NT2/D1 (cell line): ENCODE measurements around the gene FAM184A.

Experiments
- DNase-seq: peaks from one replicate; pipeline ENCODE4 v3.0.0-alpha.2; 2011; ENCODE audit warnings: low read depth, low spot score
- H3K27me3 ChIP-seq: 2 replicates; pipeline ENCODE4 v1.6.0; 2011; ENCODE audit warnings: mild to moderate bottlenecking; ENCODE audit not compliant: insufficient read length, insufficient read depth
- H3K36me3 ChIP-seq: 2 replicates; pipeline ENCODE4 v1.6.1; 2011; ENCODE audit warnings: mild to moderate bottlenecking, low read length, mixed read lengths; ENCODE audit not compliant: insufficient read depth, insufficient read length
- H3K4me1 ChIP-seq: 2 replicates; pipeline ENCODE4 v1.5.1; 2011; ENCODE audit not compliant: insufficient read depth, insufficient read length
- H3K4me3 ChIP-seq: 2 replicates; pipeline ENCODE4 v1.5.1; 2011; ENCODE audit warnings: low read depth; ENCODE audit not compliant: insufficient read length
- H3K9ac ChIP-seq: 2 replicates; pipeline ENCODE4 v1.6.0; 2011; ENCODE audit warnings: low read depth; ENCODE audit not compliant: insufficient read length
- H3K9me3 ChIP-seq: 2 replicates; pipeline ENCODE4 v1.5.1; 2011; ENCODE audit warnings: mild to moderate bottlenecking, low read length; ENCODE audit not compliant: insufficient read depth
- SUZ12 ChIP-seq: IDR thresholded peaks from 2 replicates; pipeline ENCODE4 v1.6.1; 2011; ENCODE audit not compliant: insufficient read length, insufficient read depth; ENCODE audit errors: extremely low read depth
- YY1 ChIP-seq: IDR thresholded peaks from 2 replicates; pipeline ENCODE4 v1.6.1; 2011; ENCODE audit not compliant: insufficient read length, insufficient read depth
- ZNF274 ChIP-seq: IDR thresholded peaks from 2 replicates; pipeline ENCODE4 v1.6.1; 2011; ENCODE audit warnings: mild to moderate bottlenecking, low read depth, low read length

The FAM184A gene

DNA sequence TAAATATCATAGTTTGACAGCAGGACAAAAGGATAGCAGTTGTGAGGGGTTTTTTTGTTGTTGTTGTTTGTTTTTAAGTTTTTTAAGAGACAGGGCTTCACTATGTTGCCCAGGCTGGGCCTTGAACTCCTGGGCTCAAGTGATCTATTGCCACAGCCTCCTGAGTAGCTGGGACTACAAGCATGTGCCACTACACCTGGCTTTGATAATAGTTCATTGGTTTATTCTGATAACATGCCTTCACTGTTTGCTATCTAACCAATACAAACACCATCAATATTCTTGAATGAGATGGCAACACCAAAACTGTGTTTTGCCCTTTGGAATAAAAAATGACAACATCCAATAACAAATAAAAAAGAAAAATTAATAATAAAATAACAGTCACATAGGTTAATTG lies 41.2 kb downstream of the FAM184A start:
- H3K9ac ChIP-seq, result no peak overlapping the region

DNA sequence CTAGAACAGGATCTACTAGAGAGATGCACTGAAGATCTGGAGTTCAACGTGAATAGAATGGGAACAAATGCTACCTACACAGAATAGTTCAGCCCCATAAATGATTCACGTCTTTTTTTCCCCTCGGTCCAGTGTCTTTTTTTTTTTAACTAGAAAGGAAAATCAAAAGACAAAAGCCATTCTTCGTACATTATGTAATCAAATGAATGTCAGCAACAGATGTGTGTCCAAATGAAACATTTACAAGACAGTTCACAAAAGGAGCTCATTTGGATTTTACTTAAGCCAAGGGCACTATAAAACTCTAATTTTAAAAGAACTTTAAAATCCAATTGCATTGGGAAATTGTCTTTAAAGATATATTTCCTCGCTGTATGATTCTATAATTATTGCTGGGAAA lies 42.4 kb downstream of the FAM184A start:
- no peak for DNase-seq
- no peaks in the 10 kb centered on the region for H3K27me3 ChIP-seq
- H3K36me3 ChIP-seq, result no peaks in the 10 kb centered on the region
- no peak overlapping the region for H3K9ac ChIP-seq
- H3K4me3 ChIP-seq, result no peak overlapping the region
- no peaks in the 10 kb centered on the region for H3K9me3 ChIP-seq
- TF ChIP-seq ZNF274 (no peak), SUZ12 (no peak), YY1 (no peak)
- H3K4me1 ChIP-seq, result no peaks in the 10 kb centered on the region

More for the DNA sequence above, 41.2 kb downstream of the FAM184A start:
- Histone ChIP-seq H3K27me3 (no peaks in the 10 kb centered on the region), H3K9me3 (no peaks in the 10 kb centered on the region), H3K4me3 (no peak overlapping the region), H3K4me1 (no peaks in the 10 kb centered on the region), H3K36me3 (no peaks in the 10 kb centered on the region)
- DNase-seq, result no peak
- no peak for TF ChIP-seq SUZ12
- TF ChIP-seq ZNF274, result no peak
- TF ChIP-seq YY1, result no peak

DNA sequence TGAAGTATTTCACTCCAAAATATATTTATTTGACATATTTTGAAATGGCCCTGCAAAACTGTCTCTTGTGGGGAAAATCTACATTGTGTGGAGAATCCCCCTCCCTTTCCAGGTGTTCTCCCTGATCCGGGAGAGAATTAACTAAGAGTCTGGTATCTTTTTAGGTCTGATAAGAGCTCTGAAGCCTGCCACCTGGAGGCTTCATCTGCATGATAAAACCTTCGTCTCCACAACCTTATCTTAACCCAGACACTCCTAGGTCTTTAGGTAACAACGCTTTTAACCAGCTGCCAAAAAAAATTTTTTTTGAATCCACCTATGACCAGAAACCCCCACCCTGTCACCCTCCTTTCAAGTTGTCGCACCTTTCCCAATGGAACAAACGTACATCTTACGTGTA lies 43.0 kb downstream of the FAM184A start:
- no peaks in the 10 kb centered on the region for H3K4me1 ChIP-seq

DNA sequence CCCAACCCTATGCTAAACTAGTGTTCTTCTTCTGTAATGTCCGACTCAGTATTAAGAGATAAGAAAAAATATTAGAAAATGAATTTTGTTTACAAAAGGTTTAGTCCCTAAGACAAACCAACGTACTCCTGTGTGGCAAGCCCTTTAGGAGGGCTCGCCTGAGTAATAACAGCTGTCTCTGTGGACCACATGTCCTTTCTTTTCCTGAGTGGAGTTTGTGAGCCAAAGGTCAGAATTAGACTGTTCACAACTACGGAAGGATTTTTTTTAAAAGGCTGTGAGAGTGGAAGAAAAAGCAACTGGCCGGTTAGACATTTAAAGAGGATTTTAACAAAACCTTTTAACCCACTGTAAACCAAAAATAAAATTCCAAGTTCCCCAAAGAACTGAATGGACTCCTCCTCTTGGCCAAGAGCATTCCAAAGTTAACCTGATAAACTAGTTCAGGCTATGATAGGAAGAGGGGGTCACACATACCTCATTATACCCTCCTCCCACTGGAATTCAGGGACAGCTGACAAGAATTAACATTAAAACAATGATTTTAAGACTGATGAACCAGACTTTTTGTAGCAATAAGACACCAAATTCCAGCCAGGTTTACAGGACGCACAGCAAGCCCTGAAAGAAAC lies 43.5 kb downstream of the FAM184A start:
- H3K36me3 ChIP-seq, result no peaks in the 10 kb centered on the region
- H3K4me3 ChIP-seq, result no peak overlapping the region
- no peaks in the 10 kb centered on the region for H3K27me3 ChIP-seq
- no peak for DNase-seq
- no peaks in the 10 kb centered on the region for H3K9me3 ChIP-seq
- H3K9ac ChIP-seq, result no peak overlapping the region
- TF ChIP-seq SUZ12, result no peak
- TF ChIP-seq ZNF274, result no peak
- no peak for TF ChIP-seq YY1
- H3K4me1 ChIP-seq, result no peaks in the 10 kb centered on the region

More for the DNA sequence above, 43.0 kb downstream of the FAM184A start:
- Histone ChIP-seq H3K4me3 (no peak overlapping the region), H3K9ac (no peak overlapping the region), H3K9me3 (no peaks in the 10 kb centered on the region), H3K36me3 (no peaks in the 10 kb centered on the region), H3K27me3 (no peaks in the 10 kb centered on the region)
- no peak for DNase-seq
- TF ChIP-seq YY1 (no peak), SUZ12 (no peak), ZNF274 (no peak)

DNA sequence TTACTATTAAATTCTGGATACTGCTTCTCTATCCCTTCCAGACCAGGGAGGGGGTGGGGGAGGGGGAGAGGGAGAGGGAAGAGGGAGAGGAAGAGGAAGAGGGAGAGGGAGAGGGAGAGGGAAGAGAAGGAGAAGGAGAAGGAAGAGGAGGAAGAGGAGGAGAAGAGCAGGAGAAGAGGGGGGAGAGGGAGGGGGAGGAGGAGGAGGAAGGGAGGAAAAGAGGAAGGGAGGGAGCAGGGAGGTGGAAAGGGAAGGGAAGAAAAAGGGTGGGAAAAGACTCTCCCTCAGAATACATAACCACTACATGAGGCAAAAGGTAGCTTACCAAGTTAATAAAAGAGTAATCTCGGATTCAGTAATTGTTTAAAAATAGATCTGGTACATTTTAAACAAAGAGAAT lies 46.0 kb downstream of the FAM184A start:
- no peaks in the 10 kb centered on the region for H3K27me3 ChIP-seq
- H3K4me1 ChIP-seq, result no peaks in the 10 kb centered on the region
- H3K4me3 ChIP-seq, result no peak overlapping the region
- H3K9ac ChIP-seq, result no peak overlapping the region
- DNase-seq, result no peak
- TF ChIP-seq YY1 (no peak), ZNF274 (no peak), SUZ12 (no peak)
- H3K9me3 ChIP-seq, result no peaks in the 10 kb centered on the region
- H3K36me3 ChIP-seq, result no peaks in the 10 kb centered on the region

DNA sequence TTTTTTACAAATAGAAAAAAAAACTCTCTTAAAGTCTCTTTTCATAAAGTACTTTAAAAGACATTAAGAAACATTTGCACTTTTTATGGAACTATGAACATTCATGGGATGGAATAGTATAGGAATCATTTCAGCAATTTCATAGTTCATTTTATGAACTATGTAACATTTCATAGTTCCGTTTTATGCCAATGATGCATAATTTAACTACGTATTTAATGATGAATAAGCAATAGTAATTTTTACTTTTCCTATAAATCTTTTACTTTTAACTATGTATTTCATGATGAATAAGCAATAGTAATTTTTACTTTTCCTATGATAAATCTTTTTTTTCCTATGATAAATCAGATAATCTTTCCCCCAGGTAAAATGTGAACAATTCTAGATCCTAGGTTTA lies 47.7 kb downstream of the FAM184A start:
- Histone ChIP-seq H3K4me3 (no peak overlapping the region), H3K9me3 (no peaks in the 10 kb centered on the region), H3K36me3 (no peaks in the 10 kb centered on the region), H3K9ac (no peak overlapping the region), H3K4me1 (no peaks in the 10 kb centered on the region), H3K27me3 (no peaks in the 10 kb centered on the region)
- TF ChIP-seq ZNF274, result no peak
- no peak for TF ChIP-seq YY1
- TF ChIP-seq SUZ12, result no peak
- no peak for DNase-seq

DNA sequence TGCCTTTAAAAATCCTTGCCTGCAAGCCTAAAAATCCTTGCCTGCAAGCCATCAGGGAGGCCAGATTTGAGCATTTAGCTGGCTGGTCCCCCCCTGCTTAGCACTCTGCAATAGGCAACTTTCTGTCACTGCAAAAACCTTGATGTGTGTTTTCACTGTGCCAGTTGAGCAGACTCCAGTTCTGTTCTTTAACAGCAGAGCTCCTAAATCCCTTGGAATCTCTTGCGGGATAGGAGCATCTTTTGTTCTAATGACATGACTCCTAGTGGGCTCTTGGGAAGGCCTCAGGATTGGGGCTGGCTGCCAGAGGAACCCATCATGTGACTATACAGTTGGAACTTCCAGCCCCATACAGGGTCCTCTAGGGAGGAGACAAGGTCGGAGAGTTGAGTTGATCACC lies 50.4 kb downstream of the FAM184A start:
- Histone ChIP-seq H3K4me3 (no peak overlapping the region), H3K4me1 (no peaks in the 10 kb centered on the region), H3K27me3 (no peaks in the 10 kb centered on the region)

More for the DNA sequence above, 50.4 kb downstream of the FAM184A start:
- Histone ChIP-seq H3K36me3 (no peaks in the 10 kb centered on the region), H3K9me3 (no peaks in the 10 kb centered on the region), H3K9ac (peak overlapping the region; percentile 5)
- TF ChIP-seq ZNF274 (no peak), YY1 (no peak), SUZ12 (no peak)
- DNase-seq, result no peak
